Activated CD8-positive, alpha-beta T cell treated with anti-CD3 and anti-CD28 coated beads for 36 hours (primary cell): Measurements from ENCODE around the gene RIMBP2. TPM values are rescaled to one million over a fixed set of nuclear protein-coding genes. Genes with fewer than 3 reads are reported as not detected.

ENCODE experiments used
- ATAC-seq: fragments of 200-7000 bp; cut with Tn5 transposase; one replicate; pipeline ENCODE4 v1.10.0; 2021; ENCODE audit warnings: mild to moderate bottlenecking, moderate library complexity
- CTCF ChIA-PET: fragments of 350-600 bp; sonication (Branson Sonifier 250); formaldehyde crosslinking; loops from one replicate; lab custom pipeline; 2021; ENCODE audit warnings: antibody characterized with exemption; lab: Charles Lee
- POLR2A ChIA-PET: fragments of 350-600 bp; sonication (Branson Sonifier 250); formaldehyde crosslinking; loops from one replicate; lab custom pipeline; 2021; ENCODE audit warnings: antibody characterized with exemption; lab: Charles Lee
- DNase-seq: peaks from one replicate; pipeline ENCODE4 v3.0.0-alpha.2; 2020
- H3K27ac Mint-ChIP-seq: one replicate; pipeline ENCODE4 v1.8.0; 2021; ENCODE audit warnings: mild to moderate bottlenecking, mixed read lengths
- H3K27me3 Mint-ChIP-seq: one replicate; pipeline ENCODE4 v1.8.0; 2021; ENCODE audit warnings: mixed read lengths
- H3K36me3 Mint-ChIP-seq: one replicate; pipeline ENCODE4 v1.8.0; 2021; ENCODE audit warnings: low read depth, mixed read lengths
- H3K4me1 Mint-ChIP-seq: one replicate; pipeline ENCODE4 v1.8.0; 2021; ENCODE audit warnings: low read depth, mixed read lengths
- H3K4me3 Mint-ChIP-seq: one replicate; pipeline ENCODE4 v1.8.0; 2021; ENCODE audit warnings: mild to moderate bottlenecking, moderate library complexity, mixed read lengths
- H3K9me3 Mint-ChIP-seq: one replicate; pipeline ENCODE4 v1.8.0; 2021; ENCODE audit warnings: mixed read lengths
- CTCF ChIP-seq: fragments of 200-600 bp; IDR thresholded peaks from one replicate; pipeline ENCODE4 v1.8.0; 2022; ENCODE audit warnings: antibody characterized with exemption, mild to moderate bottlenecking
- intact Hi-C: fragments of 100-400 bp; cut with micrococcal nuclease; formaldehyde crosslinking; loops from one replicate; pipeline ENCODE4 v1.10.0; 2022
- total RNA-seq, 2 experiments: library from RNA; stranded (reverse); gene quantifications; one replicate each; pipeline ENCODE4 v1.2.3, GENCODE V29; 2021

The RIMBP2 gene
- total RNA-seq, 2 experiments from 2014 or later = not detected

GRCh38 chr12:130463275-130463658 lies 252.8 kb downstream of the RIMBP2 start:
- Mint-ChIP-seq H3K36me3 (no peaks in the 10 kb centered on the region), H3K27ac (no peak overlapping the region), H3K4me1 (no peaks in the 10 kb centered on the region), H3K27me3 (no peaks in the 10 kb centered on the region), H3K4me3 (no peak overlapping the region), H3K9me3 (peaks cover 12% of the 10 kb centered on the region)
- ChIA-PET POLR2A (no interaction called here), CTCF (no interaction called here)
- no peak for DNase-seq
- intact Hi-C loops = no loop called here
- no peak for ATAC-seq
- no peak for TF ChIP-seq CTCF

- H3K9me3 Mint-ChIP-seq = peaks cover 10% of the 10 kb centered on the region
- intact Hi-C loops = no loop called here
- ATAC-seq (no peak), DNase-seq (no peak)
- POLR2A ChIA-PET = no interaction called here
- H3K4me3 Mint-ChIP-seq = no peak overlapping the region
- no peaks in the 10 kb centered on the region for H3K36me3 Mint-ChIP-seq
- CTCF ChIA-PET = no interaction called here
- no peaks in the 10 kb centered on the region for H3K4me1 Mint-ChIP-seq
- no peaks in the 10 kb centered on the region for H3K27me3 Mint-ChIP-seq
- TF ChIP-seq CTCF = no peak
- H3K27ac Mint-ChIP-seq = no peak overlapping the region
Observed at GRCh38 chr12:130462558-130463274, 253.4 kb downstream of the RIMBP2 start.

- DNase-seq = no peak
- Mint-ChIP-seq H3K27me3 (no peaks in the 10 kb centered on the region), H3K4me3 (no peak overlapping the region), H3K36me3 (no peaks in the 10 kb centered on the region), H3K9me3 (peaks cover 4% of the 10 kb centered on the region), H3K4me1 (no peaks in the 10 kb centered on the region), H3K27ac (no peak overlapping the region)
- CTCF ChIA-PET = no interaction called here
- POLR2A ChIA-PET = no interaction called here
- TF ChIP-seq CTCF = no peak
- intact Hi-C loops = no loop called here
- ATAC-seq = no peak
Observed at GRCh38 chr12:130461839-130462557, 254.1 kb downstream of the RIMBP2 start.

- Mint-ChIP-seq H3K36me3 (no peaks in the 10 kb centered on the region), H3K4me1 (no peaks in the 10 kb centered on the region)
- POLR2A ChIA-PET = no interaction called here
Observed at GRCh38 chr12:130461447-130461815, 254.7 kb downstream of the RIMBP2 start.

More at GRCh38 chr12:130461447-130461815, 254.7 kb downstream of the RIMBP2 start:
- DNase-seq (no peak), ATAC-seq (no peak)
- no peak overlapping the region for H3K27ac Mint-ChIP-seq
- no peaks in the 10 kb centered on the region for H3K9me3 Mint-ChIP-seq
- no peak for TF ChIP-seq CTCF
- no peaks in the 10 kb centered on the region for H3K27me3 Mint-ChIP-seq
- CTCF ChIA-PET = no interaction called here
- no peak overlapping the region for H3K4me3 Mint-ChIP-seq
- intact Hi-C loops = no loop called here
